Spinal cord (tissue), 10 donors: ENCODE results near the gene CCDC57. TPM values are rescaled to one million over a fixed set of nuclear protein-coding genes. Genes with fewer than 3 reads are reported as not detected.
"Not testable (repeated sequence)": the region's sequence is repeated elsewhere in the genome, so short reads cannot be mapped to it uniquely, and the experiment has no call there.

ENCODE experiments used
- DNase-seq, 6 donors: peaks; one replicate each; pipeline versions ENCODE4 v3.0.0 to v3.0.0-alpha.2; 2013 to 2015; ENCODE audit warnings: low spot score in 6 of 6, low read depth in 4 of 6
- H3K27ac ChIP-seq: one replicate; pipeline ENCODE4 v1.5.1; 2013; ENCODE audit warnings: low read depth, low read length, control low read depth
- H3K27me3 ChIP-seq: one replicate; pipeline ENCODE4 v1.6.1; 2013; ENCODE audit warnings: low read length; ENCODE audit not compliant: control insufficient read depth, insufficient read depth
- H3K36me3 ChIP-seq: one replicate; pipeline ENCODE4 v1.6.1; 2013; ENCODE audit warnings: low read length; ENCODE audit not compliant: control insufficient read depth, insufficient read depth
- H3K4me1 ChIP-seq: one replicate; pipeline ENCODE4 v1.6.1; 2013; ENCODE audit warnings: low read length; ENCODE audit not compliant: control insufficient read depth, insufficient read depth
- H3K4me3 ChIP-seq: one replicate; pipeline ENCODE4 v1.5.1; 2013; ENCODE audit warnings: low read depth, low read length, control low read depth
- H3K9me3 ChIP-seq: one replicate; pipeline ENCODE4 v1.6.1; 2013; ENCODE audit warnings: low read length; ENCODE audit not compliant: control insufficient read depth, insufficient read depth
- WGBS: methylation state at CpG from one replicate; pipeline ENCODE4 v1.1.5; 2013; ENCODE audit warnings: missing lambda C conversion rate; ENCODE audit not compliant: insufficient coverage; 5-methylcytosine and 5-hydroxymethylcytosine counted together
- polyA plus RNA-seq, 2 donors: library from polyadenylated mRNA; unstranded; fragments of 120-200 nt; gene quantifications; one replicate each; pipeline ENCODE4 v1.2.1, GENCODE V29; 2013; ENCODE audit not compliant: insufficient read length in 2 of 2
- total RNA-seq, 2 donors: library from RNA; depleted of rRNA in 1 of 2; stranded (reverse); fragments of 120-200 nt in 1 of 2; fragments of >200 nt in 1 of 2; gene quantifications; one replicate each; pipeline versions ENCODE4 v1.2.3 to v1.2.4, GENCODE V29; 2013 to 2014
- donor health status: healthy.

CCDC57 gene
- total and polyA plus RNA-seq, 4 donors: 15.3 to 85.3 (median 39.7) TPM

- not testable (repeated sequence) for DNase-seq, H3K4me1 ChIP-seq, H3K9me3 ChIP-seq, H3K4me3 ChIP-seq, H3K27me3 ChIP-seq, H3K27ac ChIP-seq
- WGBS: 80% methylated on average over 6 of the region's 6 CpGs
- H3K36me3 ChIP-seq: peaks cover 86% of the 10 kb centered on the region
Observed at GRCh38 chr17:82193050-82193449, 19.6 kb downstream of the CCDC57 start.

GRCh38 chr17:82188001-82188961 is 24.4 kb downstream of the CCDC57 start:
- H3K36me3 ChIP-seq: peaks cover 74% of the 10 kb centered on the region
- no peak for DNase-seq
- H3K27ac ChIP-seq: no peak overlapping the region
- H3K9me3 ChIP-seq: no peaks in the 10 kb centered on the region
- H3K4me1 ChIP-seq: no peaks in the 10 kb centered on the region
- WGBS: 90% methylated on average over 26 of the region's 26 CpGs
- no peak overlapping the region for H3K4me3 ChIP-seq
- no peaks in the 10 kb centered on the region for H3K27me3 ChIP-seq

- H3K27me3 ChIP-seq: no peaks in the 10 kb centered on the region
- peaks cover 68% of the 10 kb centered on the region for H3K36me3 ChIP-seq
- no peak overlapping the region for H3K27ac ChIP-seq
- no peak overlapping the region for H3K4me3 ChIP-seq
- no peaks in the 10 kb centered on the region for H3K4me1 ChIP-seq
- no CpG with 5 or more reads among the region's 23 CpGs for WGBS
- no peak for DNase-seq
- no peaks in the 10 kb centered on the region for H3K9me3 ChIP-seq
Observed at GRCh38 chr17:82187500-82187899, 25.1 kb downstream of the CCDC57 start.

GRCh38 chr17:82186221-82186620 is 26.4 kb downstream of the CCDC57 start:
- H3K9me3 ChIP-seq: no peaks in the 10 kb centered on the region
- no peaks in the 10 kb centered on the region for H3K4me1 ChIP-seq
- no peaks in the 10 kb centered on the region for H3K27me3 ChIP-seq
- no peak for DNase-seq
- H3K36me3 ChIP-seq: peaks cover 63% of the 10 kb centered on the region
- H3K4me3 ChIP-seq: no peak overlapping the region
- H3K27ac ChIP-seq: no peak overlapping the region
- 91% methylated on average over 14 of the region's 15 CpGs for WGBS

GRCh38 chr17:82184761-82185160 is 27.9 kb downstream of the CCDC57 start:
- no peaks in the 10 kb centered on the region for H3K9me3 ChIP-seq
- no peak overlapping the region for H3K27ac ChIP-seq
- no peaks in the 10 kb centered on the region for H3K4me1 ChIP-seq
- H3K27me3 ChIP-seq: no peaks in the 10 kb centered on the region
- H3K36me3 ChIP-seq: peaks cover 71% of the 10 kb centered on the region
- no peak for DNase-seq
- no peak overlapping the region for H3K4me3 ChIP-seq
- WGBS: 83% methylated on average over 5 of the region's 5 CpGs

- no peaks in the 10 kb centered on the region for H3K4me1 ChIP-seq
- H3K4me3 ChIP-seq: no peak overlapping the region
- no peak for DNase-seq
- H3K36me3 ChIP-seq: peaks cover 71% of the 10 kb centered on the region
- no peaks in the 10 kb centered on the region for H3K9me3 ChIP-seq
- 90% methylated on average over 30 of the region's 31 CpGs for WGBS
- no peak overlapping the region for H3K27ac ChIP-seq
- no peaks in the 10 kb centered on the region for H3K27me3 ChIP-seq
Observed at GRCh38 chr17:82180776-82181528, 31.7 kb downstream of the CCDC57 start.

- no peaks in the 10 kb centered on the region for H3K9me3 ChIP-seq
- H3K27ac ChIP-seq: no peak overlapping the region
- H3K36me3 ChIP-seq: peaks cover 69% of the 10 kb centered on the region
- 97% methylated on average over 10 of the region's 10 CpGs for WGBS
- H3K4me1 ChIP-seq: no peaks in the 10 kb centered on the region
- H3K4me3 ChIP-seq: no peak overlapping the region
- no peaks in the 10 kb centered on the region for H3K27me3 ChIP-seq
- DNase-seq: no peak
Observed at GRCh38 chr17:82179946-82180475, 32.6 kb downstream of the CCDC57 start.

GRCh38 chr17:82179412-82179811 is 33.2 kb downstream of the CCDC57 start:
- Histone ChIP-seq H3K27me3 (no peaks in the 10 kb centered on the region), H3K27ac (no peak overlapping the region), H3K4me1 (no peaks in the 10 kb centered on the region), H3K36me3 (peaks cover 65% of the 10 kb centered on the region), H3K9me3 (no peaks in the 10 kb centered on the region), H3K4me3 (no peak overlapping the region)
- DNase-seq: no peak
- 93% methylated on average over 13 of the region's 13 CpGs for WGBS

- Histone ChIP-seq H3K27me3 (no peaks in the 10 kb centered on the region), H3K27ac (no peak overlapping the region), H3K4me1 (no peaks in the 10 kb centered on the region), H3K9me3 (no peaks in the 10 kb centered on the region), H3K36me3 (peaks cover 65% of the 10 kb centered on the region), H3K4me3 (no peak overlapping the region)
- 83% methylated on average over 18 of the region's 24 CpGs for WGBS
- no peak for DNase-seq
Observed at GRCh38 chr17:82178499-82179261, 34.0 kb downstream of the CCDC57 start.
